SK-N-SH (cell line): Measurements from ENCODE around the gene DYNLT2B. TPM values are rescaled to one million over a fixed set of nuclear protein-coding genes. Genes with fewer than 3 reads are reported as not detected.

Source experiments
- CTCF ChIA-PET: fragments of 300-600, 350-600 bp; formaldehyde crosslinking; extraction: SDS; loops from one replicate; lab custom pipeline; 2021; lab: Yijun Ruan, JAX
- POLR2A ChIA-PET: fragments of 350-600 bp; sonication (Branson Sonifier 250); formaldehyde crosslinking; extraction: SDS; loops from one replicate; lab custom pipeline; 2020; ENCODE audit warnings: antibody characterized with exemption, inconsistent platforms; lab: Yijun Ruan, JAX
- DNase-seq: peaks from one replicate; pipeline ENCODE4 v3.0.0; 2012
- H2AFZ ChIP-seq: fragments of 200-600 bp; sonication (generic); 2 replicates; pipeline ENCODE4 v1.8.1; 2016; ENCODE audit warnings: antibody characterized with exemption, mild to moderate bottlenecking, low read depth
- H3F3A ChIP-seq: fragments of 200-600 bp; sonication (generic); replicated peaks from 2 replicates; pipeline ENCODE3; 2016; ENCODE audit warnings: antibody characterized with exemption, mild to moderate bottlenecking; ENCODE audit not compliant: insufficient read depth
- H3K27ac ChIP-seq, 2 experiments: fragments of 200-500 bp in 1 of 2; fragments of 200-600 bp in 1 of 2; sonication (Bioruptor generic) in 1 of 2; sonication (generic), shearing (Covaris generic) in 1 of 2; 2 replicates each; pipeline versions ENCODE4 v1.5.1 to v1.6.1; 2014 to 2016; ENCODE audit warnings: low read depth in 2 of 2, inconsistent platforms in 1 of 2, low read length in 1 of 2, mild to moderate bottlenecking in 1 of 2, mixed read lengths in 1 of 2
- H3K27me3 ChIP-seq: fragments of 200-600 bp; sonication (generic), shearing (Covaris generic); 2 replicates; pipeline ENCODE4 v1.6.1; 2016; ENCODE audit warnings: mixed run types; ENCODE audit not compliant: insufficient read depth
- H3K36me3 ChIP-seq, 2 experiments: fragments of 200-500 bp in 1 of 2; fragments of 200-600 bp in 1 of 2; sonication (Bioruptor generic) in 1 of 2; sonication (generic) in 1 of 2; replicated peaks in 1 of 2; 2 replicates each; pipeline versions ENCODE3 to v1.5.1; 2014 to 2016; ENCODE audit warnings: low read length in 1 of 2, mild to moderate bottlenecking in 1 of 2; ENCODE audit not compliant: insufficient read depth in 2 of 2, control insufficient read depth in 1 of 2
- H3K4me1 ChIP-seq, 2 experiments: fragments of 200-500 bp in 1 of 2; fragments of 200-600 bp in 1 of 2; sonication (Bioruptor generic) in 1 of 2; sonication (generic), shearing (Covaris generic) in 1 of 2; 2 replicates each; pipeline versions ENCODE4 v1.5.1 to v1.6.1; 2014 to 2016; ENCODE audit warnings: low read depth in 1 of 2, low read length in 1 of 2, mixed run types in 1 of 2; ENCODE audit not compliant: insufficient read depth in 2 of 2, control insufficient read depth in 1 of 2
- H3K4me2 ChIP-seq: fragments of 200-600 bp; sonication (generic), shearing (Covaris generic); 2 replicates; pipeline ENCODE4 v1.6.1; 2017; ENCODE audit warnings: mixed run types
- H3K4me3 ChIP-seq, 2 experiments: fragments of 200-500 bp in 1 of 2; fragments of 200-600 bp in 1 of 2; sonication (Bioruptor generic) in 1 of 2; sonication (generic), shearing (Covaris generic) in 1 of 2; 2 replicates each; pipeline versions ENCODE4 v1.5.1 to v1.8.1; 2014 to 2016; ENCODE audit warnings: low read depth in 2 of 2, inconsistent platforms in 1 of 2, low read length in 1 of 2, mild to moderate bottlenecking in 1 of 2, mixed read lengths in 1 of 2, moderate library complexity in 1 of 2
- H3K79me2 ChIP-seq: fragments of 200-600 bp; sonication (generic); 2 replicates; pipeline ENCODE4 v1.8.1; 2017; ENCODE audit warnings: mild to moderate bottlenecking; ENCODE audit not compliant: insufficient read depth
- H3K9ac ChIP-seq: fragments of 200-600 bp; sonication (generic); 2 replicates; pipeline ENCODE4 v1.6.1; 2017; ENCODE audit warnings: mixed run types
- H3K9me2 ChIP-seq: fragments of 200-600 bp; sonication (generic); 2 replicates; pipeline ENCODE4 v1.6.1; 2017; ENCODE audit warnings: mixed run types
- H3K9me3 ChIP-seq: fragments of 200-600 bp; sonication (generic); 2 replicates; pipeline ENCODE4 v1.6.1; 2017; ENCODE audit warnings: mixed run types, mild to moderate bottlenecking, moderate library complexity
- H4K20me1 ChIP-seq: fragments of 200-600 bp; sonication (generic); 2 replicates; pipeline ENCODE4 v1.6.1; 2017; ENCODE audit warnings: mild to moderate bottlenecking, mixed run types; ENCODE audit not compliant: insufficient read depth
- CHD2 ChIP-seq: fragments of 150-350 bp; IDR thresholded peaks from 2 replicates; pipeline ENCODE4 v1.6.1; 2018; ENCODE audit warnings: low read length; ENCODE audit not compliant: partially characterized antibody
- ELF1 ChIP-seq: IDR thresholded peaks from 2 replicates; pipeline ENCODE4 v1.4.0; 2012
- EZH2phosphoT487 ChIP-seq: fragments of 200-600 bp; sonication (generic); IDR thresholded peaks from 2 replicates; pipeline ENCODE4 v1.6.1; 2017; ENCODE audit warnings: low read depth, mixed run types, mild to moderate bottlenecking, antibody characterized with exemption, moderate library complexity, borderline replicate concordance
- GABPA ChIP-seq: IDR thresholded peaks from 2 replicates; pipeline ENCODE4 v1.4.0; 2012; ENCODE audit warnings: low read depth, mild to moderate bottlenecking
- JUND ChIP-seq: IDR thresholded peaks from 2 replicates; pipeline ENCODE4 v1.4.0; 2012
- PBX3 ChIP-seq: IDR thresholded peaks from 2 replicates; pipeline ENCODE4; 2012
- POLR2AphosphoS5 ChIP-seq: IDR thresholded peaks from 2 replicates; pipeline ENCODE4 v1.6.1; 2012; ENCODE audit warnings: low read depth, low read length
- RAD21 ChIP-seq: IDR thresholded peaks from 2 replicates; pipeline ENCODE4 v1.6.1; 2012; ENCODE audit warnings: mild to moderate bottlenecking, low read length
- RCOR1 ChIP-seq: fragments of 150-350 bp; IDR thresholded peaks from 2 replicates; pipeline ENCODE4 v1.6.1; 2017; ENCODE audit warnings: antibody characterized with exemption, low read length
- REST ChIP-seq: IDR thresholded peaks from 2 replicates; pipeline ENCODE4 v1.6.1; 2012; ENCODE audit warnings: mild to moderate bottlenecking, low read depth, low read length, moderate library complexity
- RFX5 ChIP-seq: IDR thresholded peaks from 2 replicates; pipeline ENCODE4 v1.6.1; 2012; ENCODE audit warnings: mild to moderate bottlenecking, improper control_type of control experiment, low read length
- SMC3 ChIP-seq: IDR thresholded peaks from 2 replicates; pipeline ENCODE4 v1.6.1; 2012; ENCODE audit warnings: low read depth, low read length, improper control_type of control experiment
- TAF1 ChIP-seq: IDR thresholded peaks from 2 replicates; pipeline ENCODE4 v1.6.1; 2012; ENCODE audit warnings: low read depth, mild to moderate bottlenecking, low read length, moderate library complexity, borderline replicate concordance
- USF1 ChIP-seq: IDR thresholded peaks from 2 replicates; pipeline ENCODE4 v1.4.0; 2012; ENCODE audit warnings: low read depth, borderline replicate concordance
- WGBS: methylation state at CpG from one replicate; pipeline ENCODE4 v1.1.6; 2017; ENCODE audit warnings: low lambda C conversion rate; 5-methylcytosine and 5-hydroxymethylcytosine counted together
- polyA plus RNA-seq, 3 experiments: library from polyadenylated mRNA; depleted of rRNA; stranded (reverse); fragments of >200 nt; gene quantifications; 2 replicates each; pipeline ENCODE4 v1.2.3, GENCODE V29; 2012

Gene DYNLT2B
- polyA plus RNA-seq, 1 of the 3 experiments (the other 2 are of a cell fraction), result 31.7 TPM

- DNase-seq, result no peak
- Histone ChIP-seq H3K9ac (no peak overlapping the region), H3K4me1 (no peaks in the 10 kb centered on the region), H2AFZ (no peak overlapping the region), H3K9me3 (no peaks in the 10 kb centered on the region), H3K4me2 (no peak overlapping the region), H3K79me2 (no peaks in the 10 kb centered on the region), H3K27me3 (no peaks in the 10 kb centered on the region), H3K36me3 (no peaks in the 10 kb centered on the region), H3K4me3 (no peak overlapping the region), H4K20me1 (no peaks in the 10 kb centered on the region), H3K27ac (no peak overlapping the region), H3F3A (no peaks in the 10 kb centered on the region), H3K9me2 (no peaks in the 10 kb centered on the region)
- WGBS, result 91% methylated on average over 4 of the region's 6 CpGs
- ChIA-PET CTCF (no interaction called here), POLR2A (no interaction called here)
- no peak for TF ChIP-seq USF1
- TF ChIP-seq GABPA, result no peak
- TF ChIP-seq RFX5, result no peak
- TF ChIP-seq JUND, result no peak
- no peak for TF ChIP-seq ELF1
These were observed 9.4 kb upstream of the DYNLT2B start for GRCh38 chr3:196327405-196327804.

- DNase-seq, result no peak
- Histone ChIP-seq H3F3A (no peaks in the 10 kb centered on the region), H3K27me3 (no peaks in the 10 kb centered on the region), H3K4me2 (no peak overlapping the region)
- POLR2A ChIA-PET, result no interaction called here
- TF ChIP-seq PBX3, result no peak
- TF ChIP-seq POLR2AphosphoS5, result no peak
- no peak for TF ChIP-seq TAF1
- TF ChIP-seq EZH2phosphoT487, result no peak
- TF ChIP-seq JUND, result no peak
- TF ChIP-seq RCOR1, result no peak
- no peak for TF ChIP-seq RAD21
- no peak for TF ChIP-seq SMC3
- no peak for TF ChIP-seq CHD2
- no peak for TF ChIP-seq REST
- TF ChIP-seq, all 33 proteins: peak for 0
- 86% methylated on average over 7 of the region's 9 CpGs for WGBS
- no peaks in the 10 kb centered on the region for H3K9me3 ChIP-seq
- no peaks in the 10 kb centered on the region for H3K4me1 ChIP-seq
- no peaks in the 10 kb centered on the region for H3K36me3 ChIP-seq
- CTCF ChIA-PET, result no interaction called here
- no peaks in the 10 kb centered on the region for H4K20me1 ChIP-seq
- H3K9me2 ChIP-seq, result no peaks in the 10 kb centered on the region
- no peak overlapping the region for H3K4me3 ChIP-seq
- H3K27ac ChIP-seq, result no peak overlapping the region
- H3K79me2 ChIP-seq, result no peaks in the 10 kb centered on the region
- no peak overlapping the region for H3K9ac ChIP-seq
- no peak overlapping the region for H2AFZ ChIP-seq
These were observed 8.9 kb upstream of the DYNLT2B start for GRCh38 chr3:196326936-196327335.
